SU-DHL-6 (cell line): ENCODE results near the gene FLG2.
"Not testable (repeated sequence)": the region's sequence is repeated elsewhere in the genome, so short reads cannot be mapped to it uniquely, and the experiment has no call there.

Experiments used
- H2AFZ ChIP-seq: fragments of 200-600 bp; sonication (generic); 2 replicates; pipeline ENCODE4 v1.6.1; 2014; ENCODE audit warnings: low read depth, mild to moderate bottlenecking, moderate library complexity, mixed read lengths, antibody characterized with exemption, low read length; ENCODE audit not compliant: severe bottlenecking
- H3F3A ChIP-seq: fragments of 200-600 bp; shearing (Covaris generic); 2 replicates; pipeline ENCODE4 v1.6.0; 2016; ENCODE audit warnings: antibody characterized with exemption, mild to moderate bottlenecking; ENCODE audit not compliant: insufficient read depth
- H3K27ac ChIP-seq: fragments of 200-600 bp; sonication (generic); 2 replicates; pipeline ENCODE4 v1.5.1; 2016; ENCODE audit warnings: low read depth, mild to moderate bottlenecking, low read length, moderate library complexity, mixed read lengths
- H3K27me3 ChIP-seq: fragments of 200-600 bp; sonication (generic), shearing (Covaris generic); 2 replicates; pipeline ENCODE4 v1.6.0; 2014; ENCODE audit warnings: mild to moderate bottlenecking, low read length
- H3K36me3 ChIP-seq: fragments of 200-600 bp; sonication (generic); 2 replicates; pipeline ENCODE4 v1.6.1; 2014; ENCODE audit warnings: mild to moderate bottlenecking, low read length, mixed read lengths
- H3K4me2 ChIP-seq: fragments of 300-600, 200-600 bp; shearing (Covaris generic), sonication (generic); 2 replicates; pipeline ENCODE4 v1.6.0; 2014; ENCODE audit warnings: low read length, low read depth, mild to moderate bottlenecking; ENCODE audit not compliant: poor library complexity, severe bottlenecking
- H3K4me3 ChIP-seq: fragments of 200-600 bp; sonication (generic); 2 replicates; pipeline ENCODE4 v1.5.1; 2014; ENCODE audit warnings: antibody characterized with exemption, low read length, mild to moderate bottlenecking, mixed read lengths; ENCODE audit not compliant: insufficient read depth, poor library complexity, severe bottlenecking
- H3K79me2 ChIP-seq: fragments of 200-600 bp; sonication (generic); 2 replicates; pipeline ENCODE4 v1.6.1; 2014; ENCODE audit warnings: mild to moderate bottlenecking, low read length, moderate library complexity; ENCODE audit not compliant: insufficient read depth
- H3K9ac ChIP-seq: fragments of 200-600 bp; sonication (generic); 2 replicates; pipeline ENCODE4 v1.7.0; 2014; ENCODE audit warnings: mild to moderate bottlenecking, low read length
- H3K9me2 ChIP-seq: fragments of 200-600 bp; sonication (generic); replicated peaks from 2 replicates; pipeline ENCODE4 v1.6.1; 2014; ENCODE audit warnings: low read length; ENCODE audit not compliant: insufficient read depth
- H3K9me3 ChIP-seq: fragments of 200-600 bp; sonication (generic); 2 replicates; pipeline ENCODE4 v1.6.1; 2014; ENCODE audit warnings: low read length, mixed read lengths; ENCODE audit not compliant: insufficient read depth
- H4K20me1 ChIP-seq: fragments of 200-600 bp; sonication (generic); 2 replicates; pipeline ENCODE4 v1.6.1; 2014; ENCODE audit warnings: low read depth, mild to moderate bottlenecking, antibody characterized with exemption, low read length, moderate library complexity, mixed read lengths

Gene FLG2

GRCh38 chr1:152307970-152308369 lies 51.8 kb downstream of the FLG2 start:
- not testable (repeated sequence) for H4K20me1 ChIP-seq, H3K9ac ChIP-seq, H3K36me3 ChIP-seq, H3K27me3 ChIP-seq, H3K27ac ChIP-seq, H3F3A ChIP-seq, H3K9me2 ChIP-seq, H3K4me3 ChIP-seq, H3K9me3 ChIP-seq, H2AFZ ChIP-seq, H3K79me2 ChIP-seq, H3K4me2 ChIP-seq

GRCh38 chr1:152306123-152306522 lies 53.7 kb downstream of the FLG2 start:
- H3K9me2 ChIP-seq, H3K4me3 ChIP-seq, H3K27ac ChIP-seq, H3K36me3 ChIP-seq, H4K20me1 ChIP-seq, H3K79me2 ChIP-seq, H2AFZ ChIP-seq, H3K4me2 ChIP-seq, H3K9ac ChIP-seq, H3K9me3 ChIP-seq, H3F3A ChIP-seq, H3K27me3 ChIP-seq: not testable (repeated sequence)

- not testable (repeated sequence) for H3K27me3 ChIP-seq, H3F3A ChIP-seq, H3K9me2 ChIP-seq, H3K9me3 ChIP-seq, H4K20me1 ChIP-seq, H3K4me3 ChIP-seq, H3K4me2 ChIP-seq, H3K9ac ChIP-seq, H3K27ac ChIP-seq, H3K36me3 ChIP-seq, H3K79me2 ChIP-seq, H2AFZ ChIP-seq
Measured at GRCh38 chr1:152304773-152305172, 55.0 kb downstream of the FLG2 start.

GRCh38 chr1:152303139-152303872 lies 56.5 kb downstream of the FLG2 start:
- H3K4me3 ChIP-seq, H3K36me3 ChIP-seq, H4K20me1 ChIP-seq, H3K27ac ChIP-seq, H3K4me2 ChIP-seq, H3K9me2 ChIP-seq, H3F3A ChIP-seq, H3K27me3 ChIP-seq, H3K9ac ChIP-seq, H2AFZ ChIP-seq, H3K9me3 ChIP-seq, H3K79me2 ChIP-seq: not testable (repeated sequence)
